Neural cell (in vitro differentiated cells): ENCODE data around the gene MEGF11. TPM values are rescaled to one million over a fixed set of nuclear protein-coding genes. Genes with fewer than 3 reads are reported as not detected.

Source experiments
- H2AFZ ChIP-seq: fragments of 200-600, 300-800 bp; sonication (generic), shearing (Covaris generic); 2 replicates; pipeline ENCODE4 v1.6.0; 2014; ENCODE audit warnings: low read depth, mild to moderate bottlenecking, antibody characterized with exemption, low read length, moderate library complexity
- H3F3A ChIP-seq: fragments of 200-600 bp; shearing (Covaris generic); 2 replicates; pipeline ENCODE4 v1.6.1; 2016; ENCODE audit warnings: mild to moderate bottlenecking, moderate library complexity, mixed read lengths, antibody characterized with exemption, low read length; ENCODE audit not compliant: insufficient read depth, poor library complexity, severe bottlenecking
- H3K27ac ChIP-seq: fragments of 200-600, 300-800 bp; sonication (generic), shearing (Covaris generic); 2 replicates; pipeline ENCODE4 v1.5.1; 2014; ENCODE audit warnings: mild to moderate bottlenecking, low read length, moderate library complexity
- H3K27me3 ChIP-seq: fragments of 300-800, 200-600 bp; sonication (generic), shearing (Covaris generic); 2 replicates; pipeline ENCODE4 v1.6.0; 2014; ENCODE audit warnings: mild to moderate bottlenecking, low read depth, low read length, moderate library complexity; ENCODE audit not compliant: insufficient read depth
- H3K36me3 ChIP-seq: fragments of 300-800, 200-600 bp; sonication (generic), shearing (Covaris generic); 2 replicates; pipeline ENCODE4 v1.5.1; 2014; ENCODE audit warnings: mild to moderate bottlenecking, antibody characterized with exemption, low read length, moderate library complexity; ENCODE audit not compliant: insufficient read depth
- H3K4me2 ChIP-seq: fragments of 300-800, 200-600 bp; sonication (generic), shearing (Covaris generic); 2 replicates; pipeline ENCODE4 v1.6.0; 2014; ENCODE audit warnings: mild to moderate bottlenecking, low read length
- H3K4me3 ChIP-seq: fragments of 300-800, 200-600 bp; sonication (generic), shearing (Covaris generic); 2 replicates; pipeline ENCODE4 v1.5.1; 2014; ENCODE audit warnings: mild to moderate bottlenecking, low read length, moderate library complexity
- H3K79me2 ChIP-seq: fragments of 200-600 bp; shearing (Covaris generic); replicated peaks from 2 replicates; pipeline ENCODE4 v1.6.0; 2014; ENCODE audit warnings: mild to moderate bottlenecking, low read length, moderate library complexity; ENCODE audit not compliant: insufficient read depth
- H3K9ac ChIP-seq: fragments of 300-800, 200-600 bp; sonication (generic), shearing (Covaris generic); 2 replicates; pipeline ENCODE4 v1.6.1; 2016; ENCODE audit warnings: mild to moderate bottlenecking, low read length, mixed read lengths
- H3K9me2 ChIP-seq: fragments of 200-600 bp; shearing (Covaris generic); 2 replicates; pipeline ENCODE4 v1.6.1; 2016; ENCODE audit warnings: mild to moderate bottlenecking, low read length, mixed read lengths; ENCODE audit not compliant: insufficient read depth
- H3K9me3 ChIP-seq: fragments of 200-600, 300-800 bp; sonication (generic), shearing (Covaris generic); 2 replicates; pipeline ENCODE4 v1.6.1; 2016; ENCODE audit warnings: mild to moderate bottlenecking, mixed run types, low read length, moderate library complexity, mixed read lengths
- H4K20me1 ChIP-seq: fragments of 200-600 bp; shearing (Covaris generic); 2 replicates; pipeline ENCODE4 v1.6.1; 2016; ENCODE audit warnings: mild to moderate bottlenecking, mixed run types; ENCODE audit not compliant: insufficient read depth
- EP300 ChIP-seq: fragments of 450-650 bp; conservative IDR thresholded peaks from 2 replicates; pipeline ENCODE4 v1.6.1; 2014; ENCODE audit warnings: antibody characterized with exemption, mild to moderate bottlenecking, moderate library complexity; ENCODE audit not compliant: poor library complexity, severe bottlenecking
- EZH2 ChIP-seq: fragments of 200-600, 300-800 bp; shearing (Covaris generic), sonication (generic); IDR thresholded peaks from 2 replicates; pipeline ENCODE4 v1.6.1; 2014; ENCODE audit warnings: antibody characterized with exemption, low read length, borderline replicate concordance, mild to moderate bottlenecking; ENCODE audit not compliant: insufficient read depth, poor library complexity, severe bottlenecking
- MXI1 ChIP-seq: fragments of 450-650 bp; conservative IDR thresholded peaks from 2 replicates; pipeline ENCODE4 v1.6.1; 2014; ENCODE audit warnings: antibody characterized with exemption, mild to moderate bottlenecking; ENCODE audit not compliant: poor library complexity, severe bottlenecking
- POLR2AphosphoS5 ChIP-seq: IDR thresholded peaks from 2 replicates; pipeline ENCODE4 v1.6.1; 2012
- RAD21 ChIP-seq: fragments of 450-650 bp; conservative IDR thresholded peaks from 2 replicates; pipeline ENCODE4 v1.6.1; 2014; ENCODE audit warnings: antibody characterized with exemption, mild to moderate bottlenecking, moderate library complexity
- REST ChIP-seq: IDR thresholded peaks from 2 replicates; pipeline ENCODE4 v1.6.1; 2012; ENCODE audit warnings: borderline replicate concordance
- SMC3 ChIP-seq: fragments of 450-650 bp; conservative IDR thresholded peaks from 2 replicates; pipeline ENCODE4 v1.6.1; 2014; ENCODE audit warnings: antibody characterized with exemption, mild to moderate bottlenecking, moderate library complexity; ENCODE audit not compliant: poor library complexity
- TAF1 ChIP-seq: IDR thresholded peaks from 2 replicates; pipeline ENCODE4 v1.6.1; 2012; ENCODE audit warnings: low read depth
- polyA plus RNA-seq: library from polyadenylated mRNA; depleted of rRNA; stranded (reverse); fragments of >200 nt; gene quantifications from 2 replicates; pipeline ENCODE4 v1.2.3, GENCODE V29; 2014
- TF ChIP-seq, protein P1 (sequence below): fragments of 450-650 bp; IDR thresholded peaks from 2 replicates; pipeline ENCODE4 v1.5.1; 2014; ENCODE audit warnings: antibody characterized with exemption, mild to moderate bottlenecking, moderate library complexity; ENCODE audit not compliant: poor library complexity, severe bottlenecking

Gene MEGF11
- polyA plus RNA-seq, 1 donor from 2014 or later: 0.64 TPM

- no peaks in the 10 kb centered on the region for H3K9me3 ChIP-seq
- H3K4me3 ChIP-seq: no peak overlapping the region
- no peak overlapping the region for H3K4me2 ChIP-seq
- H4K20me1 ChIP-seq: no peaks in the 10 kb centered on the region
- H2AFZ ChIP-seq: no peak overlapping the region
- no peak overlapping the region for H3K9ac ChIP-seq
- no peak overlapping the region for H3K27ac ChIP-seq
- TF ChIP-seq TAF1: no peak
- no peak for TF ChIP-seq EZH2
- no peak for TF ChIP-seq REST
- TF ChIP-seq EP300: no peak
- TF ChIP-seq, protein P1, sequence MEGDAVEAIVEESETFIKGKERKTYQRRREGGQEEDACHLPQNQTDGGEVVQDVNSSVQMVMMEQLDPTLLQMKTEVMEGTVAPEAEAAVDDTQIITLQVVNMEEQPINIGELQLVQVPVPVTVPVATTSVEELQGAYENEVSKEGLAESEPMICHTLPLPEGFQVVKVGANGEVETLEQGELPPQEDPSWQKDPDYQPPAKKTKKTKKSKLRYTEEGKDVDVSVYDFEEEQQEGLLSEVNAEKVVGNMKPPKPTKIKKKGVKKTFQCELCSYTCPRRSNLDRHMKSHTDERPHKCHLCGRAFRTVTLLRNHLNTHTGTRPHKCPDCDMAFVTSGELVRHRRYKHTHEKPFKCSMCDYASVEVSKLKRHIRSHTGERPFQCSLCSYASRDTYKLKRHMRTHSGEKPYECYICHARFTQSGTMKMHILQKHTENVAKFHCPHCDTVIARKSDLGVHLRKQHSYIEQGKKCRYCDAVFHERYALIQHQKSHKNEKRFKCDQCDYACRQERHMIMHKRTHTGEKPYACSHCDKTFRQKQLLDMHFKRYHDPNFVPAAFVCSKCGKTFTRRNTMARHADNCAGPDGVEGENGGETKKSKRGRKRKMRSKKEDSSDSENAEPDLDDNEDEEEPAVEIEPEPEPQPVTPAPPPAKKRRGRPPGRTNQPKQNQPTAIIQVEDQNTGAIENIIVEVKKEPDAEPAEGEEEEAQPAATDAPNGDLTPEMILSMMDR: no peak
- TF ChIP-seq RAD21: no peak
- TF ChIP-seq SMC3: no peak
- no peak for TF ChIP-seq POLR2AphosphoS5
- TF ChIP-seq MXI1: no peak
- no peaks in the 10 kb centered on the region for H3K27me3 ChIP-seq
- H3K36me3 ChIP-seq: no peaks in the 10 kb centered on the region
- no peaks in the 10 kb centered on the region for H3K9me2 ChIP-seq
- no peaks in the 10 kb centered on the region for H3K79me2 ChIP-seq
- H3F3A ChIP-seq: no peaks in the 10 kb centered on the region
These were observed 83.5 kb downstream of the MEGF11 start for GRCh38 chr15:66170042-66170441.

DNA sequence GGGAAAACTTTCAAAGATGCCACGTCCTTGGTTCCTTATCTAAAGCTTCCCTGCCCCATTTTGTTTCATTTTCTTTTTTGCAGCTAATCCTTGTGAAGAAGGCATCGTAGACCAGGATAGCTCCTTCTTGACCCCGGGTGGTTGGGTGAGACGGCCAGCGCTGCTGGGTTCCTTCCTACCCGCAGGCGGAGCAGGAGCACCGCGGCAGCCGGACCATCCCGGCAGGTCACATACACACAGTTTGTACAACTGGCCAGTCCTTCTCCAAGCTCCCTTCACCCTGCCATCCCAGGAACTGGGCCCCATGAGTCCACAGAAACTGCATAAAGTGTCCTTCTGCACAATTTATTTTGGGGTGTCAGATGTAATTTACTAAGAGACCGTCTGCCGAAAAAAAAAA is 83.9 kb downstream of the MEGF11 start:
- Histone ChIP-seq H3K4me3 (no peak overlapping the region), H4K20me1 (no peaks in the 10 kb centered on the region), H3F3A (no peaks in the 10 kb centered on the region), H3K4me2 (no peak overlapping the region), H3K27ac (no peak overlapping the region), H3K9me3 (no peaks in the 10 kb centered on the region), H3K9ac (no peak overlapping the region), H3K36me3 (no peaks in the 10 kb centered on the region), H3K79me2 (no peaks in the 10 kb centered on the region), H3K27me3 (no peaks in the 10 kb centered on the region), H3K9me2 (no peaks in the 10 kb centered on the region), H2AFZ (no peak overlapping the region)
- TF ChIP-seq, protein P1: no peak
- TF ChIP-seq EZH2 (no peak), MXI1 (no peak), POLR2AphosphoS5 (no peak), SMC3 (no peak), EP300 (no peak), TAF1 (no peak), REST (no peak), RAD21 (no peak)
